ENCODE results near the gene CCDC74B. TPM values are rescaled to one million over a fixed set of nuclear protein-coding genes. Genes with fewer than 3 reads are reported as not detected.

CCDC74B gene
- polyA plus RNA-seq, 3 donors, result not detected

- H3K9me3 Mint-ChIP-seq, result no peaks in the 10 kb centered on the region
- intact Hi-C loops (cut with micrococcal nuclease), result loop anchor here in 1 of 2 donors (10.0 kb wide), 1 partner anchor 311 kb away; no protein-coding TSS in a partner anchor
- peaks cover 32% of the 10 kb centered on the region for H3K79me2 ChIP-seq (ENCODE audit: insufficient read depth, low read length)
Measured at GRCh38 chr2:130185896-130186295, 41.0 kb upstream of the CCDC74B start.

GRCh38 chr2:130185436-130185835 is 40.5 kb upstream of the CCDC74B start:
- peaks cover 37% of the 10 kb centered on the region for H3K79me2 ChIP-seq (ENCODE audit: insufficient read depth, low read length)
- no peak overlapping the region for H3K27ac ChIP-seq (ENCODE audit: low read depth in 1 of 2, low read length in 2 of 2)
- no peak overlapping the region for H3K4me3 ChIP-seq (replicated peaks in 1 of 3; ENCODE audit: low read depth in 2 of 3, low read length in 3 of 3)
- peak overlapping the region in 3 of 7 donors; percentile 13 to 55 (median 33) for H3K27ac Mint-ChIP-seq
- no peaks in the 10 kb centered on the region for H3K9me3 Mint-ChIP-seq
- H3K4me1 ChIP-seq (ENCODE audit: control insufficient read depth in 1 of 2, insufficient read depth in 2 of 2, low read length in 2 of 2), result peaks cover 15 to 22% of the 10 kb centered on the region in 2 donors
- no peaks in the 10 kb centered on the region for H3K9me3 ChIP-seq (replicated peaks in 1 of 2; ENCODE audit: control insufficient read depth in 1 of 2, insufficient read depth in 1 of 2, low read length in 2 of 2)
- H3K4me1 Mint-ChIP-seq, result peaks cover 19% of the 10 kb centered on the region
- H4K20me1 ChIP-seq (ENCODE audit: insufficient read depth, low read length), result no peaks in the 10 kb centered on the region
- no peak for DNase-seq
- H3K4me2 ChIP-seq (replicated peaks; ENCODE audit: extremely low read depth, low read length, poor library complexity, severe bottlenecking), result no peak overlapping the region
- H2AFZ ChIP-seq (ENCODE audit: insufficient read depth, low read depth, low read length, poor library complexity, severe bottlenecking), result no peak overlapping the region
- intact Hi-C loops (cut with micrococcal nuclease), result loop anchor here in 1 of 2 donors (10.0 kb wide), 1 partner anchor 311 kb away; no protein-coding TSS in a partner anchor
- no peak for TF ChIP-seq CTCF (IDR thresholded peaks at IDR 0.05)
- H3K4me3 Mint-ChIP-seq, result no peak overlapping the region
- H3K9ac ChIP-seq (ENCODE audit: insufficient read depth, low read length, poor library complexity, severe bottlenecking), result no peak overlapping the region
- 67% methylated on average over 3 of the region's 10 CpGs for WGBS (ENCODE audit: insufficient coverage)
- H3K36me3 ChIP-seq (replicated peaks in 1 of 2; ENCODE audit: control insufficient read depth in 1 of 2, insufficient read depth in 2 of 2, low read length in 2 of 2), result no peaks in the 10 kb centered on the region
- no peaks in the 10 kb centered on the region for H3K27me3 ChIP-seq (ENCODE audit: control insufficient read depth in 2 of 2, insufficient read depth in 2 of 2, low read length in 2 of 2)
- H3K36me3 Mint-ChIP-seq, result peaks cover 0 to 26% of the 10 kb centered on the region in 2 donors
- peaks cover 0 to 1% (median 0%) of the 10 kb centered on the region in 3 donors for H3K27me3 Mint-ChIP-seq (ENCODE audit: low read depth in 3 of 3)

More at GRCh38 chr2:130185896-130186295, 41.0 kb upstream of the CCDC74B start:
- Histone ChIP-seq H2AFZ (ENCODE audit: insufficient read depth, low read depth, low read length, poor library complexity, severe bottlenecking) (no peak overlapping the region), H3K9ac (ENCODE audit: insufficient read depth, low read length, poor library complexity, severe bottlenecking) (no peak overlapping the region), H3K4me2 (replicated peaks; ENCODE audit: extremely low read depth, low read length, poor library complexity, severe bottlenecking) (no peak overlapping the region), H3K27me3 (ENCODE audit: control insufficient read depth in 2 of 2, insufficient read depth in 2 of 2, low read length in 2 of 2) (no peaks in the 10 kb centered on the region), H3K9me3 (replicated peaks in 1 of 2; ENCODE audit: control insufficient read depth in 1 of 2, insufficient read depth in 1 of 2, low read length in 2 of 2) (no peaks in the 10 kb centered on the region), H3K27ac (ENCODE audit: low read depth in 1 of 2, low read length in 2 of 2) (no peak overlapping the region), H3K36me3 (replicated peaks in 1 of 2; ENCODE audit: control insufficient read depth in 1 of 2, insufficient read depth in 2 of 2, low read length in 2 of 2) (no peaks in the 10 kb centered on the region), H3K4me1 (ENCODE audit: control insufficient read depth in 1 of 2, insufficient read depth in 2 of 2, low read length in 2 of 2) (peaks cover 10 to 18% of the 10 kb centered on the region in 2 donors), H4K20me1 (ENCODE audit: insufficient read depth, low read length) (no peaks in the 10 kb centered on the region), H3K4me3 (replicated peaks in 1 of 3; ENCODE audit: low read depth in 2 of 3, low read length in 3 of 3) (no peak overlapping the region)
- WGBS (ENCODE audit: insufficient coverage), result 100% methylated on average over 2 of the region's 4 CpGs
- no peak for TF ChIP-seq CTCF (IDR thresholded peaks at IDR 0.05)
- peaks cover 2 to 31% of the 10 kb centered on the region in 2 donors for H3K36me3 Mint-ChIP-seq
- H3K4me1 Mint-ChIP-seq, result peaks cover 15% of the 10 kb centered on the region
- peaks cover 0 to 1% (median 0%) of the 10 kb centered on the region in 3 donors for H3K27me3 Mint-ChIP-seq (ENCODE audit: low read depth in 3 of 3)
- H3K4me3 Mint-ChIP-seq, result no peak overlapping the region
- peak overlapping the region in 4 of 7 donors; percentile 32 to 74 (median 44) for H3K27ac Mint-ChIP-seq
- DNase-seq, result no peak
